ENCODE data around the gene CSAG2.
"Not testable (repeated sequence)": the region's sequence is repeated elsewhere in the genome, so short reads cannot be mapped to it uniquely, and the experiment has no call there.

- TF ChIP-seq CTCF (conservative IDR thresholded peaks at IDR 0.05); EZH2 (IDR thresholded peaks at IDR 0.05; ENCODE audit: low read depth): not testable (repeated sequence)
These were observed 45.8 kb upstream of the CSAG2 start for GRCh38 chrX:152754871-152755270.
